K562 (cell line): ENCODE data around the gene ACTR3C. TPM values are rescaled to one million over a fixed set of nuclear protein-coding genes. Genes with fewer than 3 reads are reported as not detected.

Source experiments
- ATAC-seq: fragments of 200-7000 bp; cut with Tn5 transposase; 3 replicates; pipeline ENCODE4 v1.9.1; 2020; ENCODE audit warnings: moderate library complexity
- BruUV-seq: library from RNA; stranded (reverse); fragments of 400-500 nt; replicated peaks from 2 replicates; lab custom pipeline; 2021; lab: Mats Ljungman, UMichigan
- CTCF ChIA-PET: fragments of 300-600 bp; formaldehyde crosslinking; extraction: SDS; loops from one replicate; lab custom pipeline; 2021; ENCODE audit warnings: low intra/inter-chr PET ratio; lab: Yijun Ruan, JAX
- POLR2A ChIA-PET: fragments of 300-600, 350-650 bp; sonication (Branson Sonifier 250); formaldehyde crosslinking; extraction: SDS; loops from one replicate; lab custom pipeline; 2021; ENCODE audit warnings: antibody characterized with exemption, inconsistent platforms; lab: Yijun Ruan, JAX
- DNase-seq, 4 experiments: peaks; one replicate each; pipeline versions ENCODE4 v3.0.0 to v3.0.0-alpha.2; 2011 to 2018; ENCODE audit warnings: low spot score in 3 of 4, mixed read lengths in 3 of 4; ENCODE audit errors: extremely low read depth in 1 of 4
- FAIRE-seq: peaks from 2 replicates; lab custom pipeline; 2011; peaks lifted over from hg19 to GRCh38; lab: Jason Lieb, UNC
- H2AFZ ChIP-seq: 2 replicates; pipeline ENCODE4 v1.6.0; 2011; ENCODE audit warnings: low read depth, low read length, control low read depth, inconsistent platforms
- H3K27ac ChIP-seq: fragments of 200-600 bp; 3 replicates; pipeline ENCODE4 v1.8.0; 2011; ENCODE audit warnings: low read depth, mild to moderate bottlenecking, control low read depth, inconsistent platforms, low read length, moderate library complexity, mixed read lengths; ENCODE audit errors: extremely low read depth
- H3K27me3 ChIP-seq, 2 experiments: fragments of 300-600 bp in 1 of 2; 2 replicates in 1 of 2; 3 replicates in 1 of 2; pipeline versions ENCODE4 v1.6.0 to v1.8.0; 2011; ENCODE audit warnings: inconsistent platforms in 2 of 2, low read length in 2 of 2, mild to moderate bottlenecking in 1 of 2, mixed read lengths in 1 of 2, moderate library complexity in 1 of 2; ENCODE audit not compliant: control insufficient read depth in 2 of 2, insufficient read depth in 2 of 2
- H3K36me3 ChIP-seq: fragments of 300-600 bp; 3 replicates; pipeline ENCODE4 v1.8.0; 2011; ENCODE audit warnings: mild to moderate bottlenecking, low read length, inconsistent platforms; ENCODE audit not compliant: control insufficient read depth, insufficient read depth
- H3K4me1 ChIP-seq, 2 experiments: fragments of 200-600 bp in 1 of 2; replicated peaks in 1 of 2; 2 replicates in 1 of 2; 3 replicates in 1 of 2; pipeline versions ENCODE4 v1.5.1 to v1.8.0; 2011; ENCODE audit warnings: inconsistent platforms in 2 of 2, low read length in 2 of 2, mild to moderate bottlenecking in 1 of 2, mixed read lengths in 1 of 2, moderate library complexity in 1 of 2; ENCODE audit not compliant: control insufficient read depth in 2 of 2, insufficient read depth in 2 of 2
- H3K4me2 ChIP-seq: 2 replicates; pipeline ENCODE4 v1.6.1; 2011; ENCODE audit warnings: low read length, control low read depth, inconsistent platforms, mixed read lengths; ENCODE audit not compliant: insufficient read depth
- H3K4me3 ChIP-seq: fragments of 200-600 bp; sonication (generic), shearing (Covaris generic); 2 replicates; pipeline ENCODE4 v1.5.1; 2016; ENCODE audit warnings: control low read depth, inconsistent platforms
- H3K79me2 ChIP-seq: fragments of 200-600 bp; 3 replicates; pipeline ENCODE4 v1.8.0; 2011; ENCODE audit warnings: low read length, inconsistent platforms; ENCODE audit not compliant: control insufficient read depth, insufficient read depth
- H3K9ac ChIP-seq, 2 experiments: 2 replicates each; pipeline versions ENCODE4 v1.6.0 to v1.6.1; 2011; ENCODE audit warnings: low read depth in 2 of 2, low read length in 2 of 2, control low read depth in 1 of 2, inconsistent platforms in 1 of 2, mild to moderate bottlenecking in 1 of 2, mixed read lengths in 1 of 2; ENCODE audit not compliant: insufficient read depth in 1 of 2
- H3K9me1 ChIP-seq: one replicate; pipeline ENCODE4 v1.6.0; 2011; ENCODE audit warnings: inconsistent platforms, mild to moderate bottlenecking, low read length, moderate library complexity; ENCODE audit not compliant: control insufficient read depth, insufficient read depth
- H3K9me3 ChIP-seq: replicated peaks from 2 replicates; pipeline ENCODE4 v1.5.1; 2011; ENCODE audit warnings: low read depth, low read length, inconsistent platforms; ENCODE audit not compliant: control insufficient read depth, insufficient read depth
- H4K20me1 ChIP-seq: replicated peaks from 2 replicates; pipeline ENCODE4 v1.6.1; 2011; ENCODE audit warnings: low read length, inconsistent platforms, mixed read lengths; ENCODE audit not compliant: control insufficient read depth, insufficient read depth
- MBD2 ChIP-seq: sonication (generic); IDR thresholded peaks from 2 replicates; pipeline ENCODE4 v1.6.1; 2016; ENCODE audit warnings: low read depth, borderline replicate concordance
- PCBP1 ChIP-seq: fragments of 200-400 bp; formaldehyde crosslinking; IDR thresholded peaks from 2 replicates; pipeline ENCODE4 v1.6.1; 2018; ENCODE audit warnings: mild to moderate bottlenecking, low read depth, low read length; ENCODE audit not compliant: poor library complexity, severe bottlenecking
- ZNF280A ChIP-seq: fragments of 450-650 bp; IDR thresholded peaks from 2 replicates; pipeline ENCODE4 v1.6.1; 2018; ENCODE audit warnings: mild to moderate bottlenecking, low read depth; ENCODE audit not compliant: partially characterized antibody
- WGBS: fragments of 100-300 bp; shearing (Covaris generic); methylation state at CpG from one replicate; pipeline ENCODE4 v1.1.6; 2016; ENCODE audit warnings: low coverage, mixed read lengths; ENCODE audit not compliant: insufficient coverage; ENCODE audit errors: missing lambda C conversion rate; 5-methylcytosine and 5-hydroxymethylcytosine counted together
- in situ Hi-C: fragments of 300-500 bp; cut with MboI; formaldehyde crosslinking; loops from 4 replicates; pipeline ENCODE4 v1.15.0; 2018; ENCODE audit warnings: inconsistent platforms, mixed read lengths
- intact Hi-C: fragments of 100-400 bp; cut with micrococcal nuclease; formaldehyde crosslinking; loops from 2 replicates; pipeline ENCODE4 v1.14.2; 2022
- polyA plus RNA-seq, 8 experiments: library from polyadenylated mRNA; depleted of rRNA in 4 of 8; stranded (reverse) in 5 of 8; unstranded in 3 of 8; fragments of >200 nt; fragmentation: Nextera tagmentation in 2 of 8; fragmentation: Illumina TruSeq in 1 of 8; extraction: Ambion mirVana in 2 of 8; extraction: Trizol in 1 of 8; gene quantifications; 2 replicates each; pipeline versions ENCODE4 v1.2.1 to v1.2.3, GENCODE V29; 2011 to 2014; ENCODE audit warnings: inconsistent platforms in 1 of 8, missing spikeins in 1 of 8
- total RNA-seq, 7 experiments: library from RNA; depleted of rRNA in 6 of 7; stranded (reverse); fragments of >200 nt in 6 of 7; fragmentation: Illumina TruSeq in 2 of 7; extraction: Trizol in 2 of 7; gene quantifications; 2 replicates each; pipeline versions ENCODE4 v1.2.1 to v1.2.3, GENCODE V29; 2011 to 2021; ENCODE audit warnings: low replicate concordance in 1 of 7

Gene ACTR3C
- total and polyA plus RNA-seq, 9 of the 15 experiments (the other 6 are each of a cell fraction or from before 2014, with no cell fraction given): 9.0 to 35.4 (median 13.3) TPM

DNA sequence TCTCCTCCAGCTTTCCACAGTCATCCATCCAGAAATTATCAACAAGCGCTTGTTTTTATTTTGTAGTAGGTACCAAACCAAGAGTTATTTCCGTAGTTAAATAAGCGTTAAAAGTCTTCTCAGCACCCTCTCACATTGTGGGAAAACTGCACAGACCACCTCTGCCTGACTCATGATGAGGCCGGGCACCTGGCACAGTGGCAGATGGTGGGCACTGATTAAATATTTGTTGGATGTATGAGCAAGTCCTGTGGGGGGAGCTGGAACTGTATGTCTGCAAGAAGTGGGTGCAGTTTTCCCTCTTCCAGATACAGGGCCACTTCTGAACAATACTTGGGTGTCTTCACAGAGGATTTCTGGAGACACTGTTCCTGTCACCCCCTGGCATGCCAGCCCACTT is 40.0 kb upstream of the ACTR3C start:
- no peak for DNase-seq
- no peak overlapping the region for H3K27ac ChIP-seq
- no peak overlapping the region for H3K4me2 ChIP-seq
- peaks cover 5% of the 10 kb centered on the region for H3K9me1 ChIP-seq
- peaks cover 24 to 33% of the 10 kb centered on the region in 2 experiments for H3K4me1 ChIP-seq
- no peaks in the 10 kb centered on the region for H4K20me1 ChIP-seq
- TF ChIP-seq PCBP1 (no peak), ZNF280A (no peak), MBD2 (no peak)
- TF ChIP-seq, all 486 proteins: peak for 0
- no peaks in the 10 kb centered on the region; a peak in 1 of 5 replicates for H3K27me3 ChIP-seq
- no peaks in the 10 kb centered on the region for H3K36me3 ChIP-seq
- H3K9ac ChIP-seq: no peak overlapping the region; a peak in 1 of 4 replicates
- H3K79me2 ChIP-seq: peaks cover 6% of the 10 kb centered on the region; the same call in 2 of the 3 replicates
- ChIA-PET POLR2A (interaction anchor here (0.5 to 1.2 kb wide), 4 partner anchors 10 to 38 kb away, joined by 4 to 7 read pairs (median 4); no protein-coding TSS in a partner anchor), CTCF (no interaction called here)
- intact Hi-C loops (no loop called here), in situ Hi-C loops (no loop called here)
- BruUV-seq: no TSS peak
- FAIRE-seq (no peak), ATAC-seq (no peak)
- no peak overlapping the region for H3K4me3 ChIP-seq
- no peaks in the 10 kb centered on the region for H3K9me3 ChIP-seq
- 58% methylated on average over 4 of the region's 4 CpGs for WGBS
- no peak overlapping the region; the same call in 1 of the 2 replicates for H2AFZ ChIP-seq
